Skeletal muscle satellite cell (primary cell): ENCODE measurements around the gene SH3TC1.
A peak's percentile ranks its signal among the peaks of the same experiment; 100 is the strongest.

Source experiments
- H3K27me3 ChIP-seq: 2 replicates; pipeline ENCODE4 v1.7.0; 2013; ENCODE audit warnings: low read length; ENCODE audit not compliant: control insufficient read depth, insufficient read depth
- H3K36me3 ChIP-seq: 2 replicates; pipeline ENCODE4 v1.7.0; 2013; ENCODE audit warnings: mild to moderate bottlenecking, control low read depth, low read length; ENCODE audit not compliant: insufficient read depth
- H3K4me1 ChIP-seq: 2 replicates; pipeline ENCODE4 v1.7.0; 2013; ENCODE audit warnings: low read length; ENCODE audit not compliant: control insufficient read depth, insufficient read depth
- H3K4me2 ChIP-seq: 2 replicates; pipeline ENCODE4 v1.7.0; 2013; ENCODE audit warnings: mild to moderate bottlenecking, low read length
- H3K4me3 ChIP-seq: 2 replicates; pipeline ENCODE4 v1.7.0; 2013; ENCODE audit warnings: low read length
- H3K9ac ChIP-seq: 2 replicates; pipeline ENCODE4 v1.7.0; 2013; ENCODE audit warnings: mild to moderate bottlenecking, low read depth, low read length, moderate library complexity
- H3K9me3 ChIP-seq: replicated peaks from 2 replicates; pipeline ENCODE4 v1.7.0; 2013; ENCODE audit warnings: mild to moderate bottlenecking, control low read depth, low read length

SH3TC1 gene

DNA sequence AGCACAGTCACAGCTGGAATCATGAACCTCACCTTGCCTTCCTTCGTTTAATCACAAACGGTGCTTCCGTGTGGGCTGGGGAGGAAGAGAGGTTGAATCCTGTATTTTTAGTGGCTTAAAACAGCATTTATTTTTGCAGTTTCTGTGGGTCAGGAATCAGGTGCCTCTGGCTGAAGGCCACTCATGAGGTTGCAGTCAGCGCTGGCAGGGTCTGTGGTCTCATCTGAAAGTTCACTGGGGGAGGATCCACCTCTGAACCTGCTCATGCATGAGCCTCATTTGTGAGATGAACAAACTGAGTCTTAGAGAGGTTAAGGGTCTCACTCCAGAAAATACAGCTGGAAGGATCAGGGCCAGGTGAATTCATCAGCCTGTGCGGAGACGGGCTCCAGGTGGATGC is 23.4 kb upstream of the SH3TC1 start:
- Histone ChIP-seq H3K27me3 (peaks cover 38% of the 10 kb centered on the region), H3K9me3 (no peaks in the 10 kb centered on the region), H3K4me2 (no peak overlapping the region), H3K36me3 (no peaks in the 10 kb centered on the region), H3K4me1 (no peaks in the 10 kb centered on the region), H3K9ac (no peak overlapping the region), H3K4me3 (no peak overlapping the region)

DNA sequence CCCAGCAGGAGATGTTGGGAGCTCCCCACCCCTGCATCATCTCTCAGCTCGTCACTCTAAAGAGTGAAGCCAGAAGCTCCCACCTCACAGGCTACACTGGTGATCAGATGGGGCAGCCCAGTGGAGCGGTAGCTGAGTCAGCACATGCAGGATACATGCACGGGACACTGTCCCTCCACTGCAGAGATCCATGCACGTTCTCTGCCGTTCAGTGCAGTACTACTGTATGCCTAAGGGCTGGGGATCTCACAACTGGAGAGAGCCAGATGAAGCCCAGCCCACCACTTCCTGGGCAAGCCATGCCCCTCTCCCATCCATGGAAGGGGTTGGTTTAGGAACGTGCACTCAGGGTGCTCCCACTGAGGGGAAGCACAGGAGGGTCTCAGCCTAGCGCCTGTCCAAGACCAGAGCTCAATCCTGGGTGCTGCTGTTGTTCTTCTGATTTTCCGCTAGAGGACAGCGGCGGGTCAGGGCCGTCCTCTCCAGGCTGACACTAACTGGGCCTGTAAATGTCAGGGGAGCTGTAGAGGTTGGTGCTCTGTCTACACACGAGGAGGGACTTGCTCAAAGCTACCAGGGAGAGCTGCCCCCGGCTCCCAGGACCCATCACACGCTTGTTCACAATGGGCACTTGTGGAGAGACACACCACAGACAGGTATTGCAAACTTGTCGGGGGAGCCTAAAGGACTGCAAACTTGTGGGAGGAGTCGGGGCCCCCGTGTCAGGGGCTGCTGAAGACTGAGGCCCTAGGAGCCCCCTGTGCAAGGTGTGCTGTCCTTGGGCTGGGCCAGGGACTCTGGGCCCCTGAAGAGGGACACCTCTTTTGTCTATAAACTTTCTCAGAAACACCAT is 22.3 kb upstream of the SH3TC1 start:
- H3K4me3 ChIP-seq: no peak overlapping the region
- peaks cover 31% of the 10 kb centered on the region for H3K27me3 ChIP-seq
- H3K4me2 ChIP-seq: no peak overlapping the region
- no peak overlapping the region for H3K9ac ChIP-seq
- no peaks in the 10 kb centered on the region for H3K36me3 ChIP-seq
- no peaks in the 10 kb centered on the region for H3K9me3 ChIP-seq
- H3K4me1 ChIP-seq: no peaks in the 10 kb centered on the region

DNA sequence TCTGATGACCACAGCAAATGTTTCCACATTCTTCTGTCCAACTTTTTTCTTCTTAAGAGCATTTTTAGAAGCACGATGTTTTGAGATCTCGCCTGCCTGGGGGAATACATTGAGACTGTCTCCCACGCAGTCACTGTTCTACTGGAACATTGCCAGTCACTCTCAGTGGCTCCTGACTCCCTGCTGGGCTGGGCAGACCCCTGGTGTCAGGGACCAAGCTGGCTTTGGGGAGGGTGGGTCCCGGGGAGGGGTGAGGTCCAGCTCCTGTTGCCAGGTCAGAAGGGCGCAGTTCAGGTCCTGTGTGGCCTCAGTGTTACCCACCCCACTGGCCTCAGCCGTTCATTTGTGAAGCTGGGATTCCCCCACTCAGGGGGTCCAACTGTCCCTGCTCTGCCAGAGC is 21.5 kb upstream of the SH3TC1 start:
- Histone ChIP-seq H3K27me3 (peaks cover 23% of the 10 kb centered on the region), H3K4me1 (peaks cover 3% of the 10 kb centered on the region), H3K9ac (no peak overlapping the region), H3K9me3 (no peaks in the 10 kb centered on the region), H3K4me2 (no peak overlapping the region), H3K4me3 (no peak overlapping the region), H3K36me3 (no peaks in the 10 kb centered on the region)

DNA sequence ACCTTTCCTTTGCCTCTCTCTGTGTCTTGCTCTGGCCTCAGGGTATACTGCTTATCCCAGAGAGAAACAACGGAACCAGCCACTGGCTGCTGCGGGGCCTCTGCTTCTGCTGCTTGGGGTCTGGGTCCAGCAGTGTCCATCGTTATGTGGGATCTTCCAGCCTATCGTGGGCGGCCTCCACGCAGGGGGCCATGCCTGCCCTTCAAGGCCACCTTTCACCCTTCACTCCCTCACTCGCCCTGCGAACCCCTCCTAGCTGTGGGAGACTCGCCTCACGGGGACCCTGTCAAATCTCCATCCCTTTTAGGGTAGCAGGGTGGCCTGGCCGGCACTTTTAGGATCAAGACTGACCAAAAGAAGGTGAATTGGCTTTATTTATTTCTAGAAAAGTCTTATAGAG is 21.1 kb upstream of the SH3TC1 start:
- no peak overlapping the region for H3K4me3 ChIP-seq
- no peaks in the 10 kb centered on the region for H3K36me3 ChIP-seq
- H3K9ac ChIP-seq: no peak overlapping the region
- no peak overlapping the region for H3K4me2 ChIP-seq
- H3K4me1 ChIP-seq: peaks cover 7% of the 10 kb centered on the region
- peaks cover 23% of the 10 kb centered on the region for H3K27me3 ChIP-seq
- no peaks in the 10 kb centered on the region for H3K9me3 ChIP-seq

DNA sequence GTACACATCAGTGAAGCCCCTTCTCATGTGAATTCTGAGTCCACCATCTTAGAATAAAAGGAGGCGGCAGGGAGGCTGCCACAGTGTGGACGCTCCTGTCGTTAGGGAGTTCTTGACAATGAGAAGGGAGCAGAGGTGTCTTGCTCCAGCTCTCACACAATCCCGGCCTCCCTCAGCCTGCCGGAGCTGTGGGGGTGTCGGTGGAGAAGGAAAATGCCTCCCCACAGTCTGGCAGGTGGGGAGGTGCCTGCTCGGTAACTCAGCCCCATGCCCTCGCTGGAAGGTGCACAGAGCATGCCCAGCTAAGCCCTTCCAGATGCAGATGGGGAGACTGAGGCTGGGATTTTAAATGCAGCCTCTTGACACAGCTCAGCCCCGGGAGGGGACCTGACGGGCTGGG is 20.0 kb upstream of the SH3TC1 start:
- Histone ChIP-seq H3K9me3 (no peaks in the 10 kb centered on the region), H3K36me3 (no peaks in the 10 kb centered on the region), H3K4me1 (peaks cover 18% of the 10 kb centered on the region), H3K4me3 (no peak overlapping the region), H3K27me3 (peaks cover 23% of the 10 kb centered on the region), H3K4me2 (no peak overlapping the region), H3K9ac (no peak overlapping the region)

DNA sequence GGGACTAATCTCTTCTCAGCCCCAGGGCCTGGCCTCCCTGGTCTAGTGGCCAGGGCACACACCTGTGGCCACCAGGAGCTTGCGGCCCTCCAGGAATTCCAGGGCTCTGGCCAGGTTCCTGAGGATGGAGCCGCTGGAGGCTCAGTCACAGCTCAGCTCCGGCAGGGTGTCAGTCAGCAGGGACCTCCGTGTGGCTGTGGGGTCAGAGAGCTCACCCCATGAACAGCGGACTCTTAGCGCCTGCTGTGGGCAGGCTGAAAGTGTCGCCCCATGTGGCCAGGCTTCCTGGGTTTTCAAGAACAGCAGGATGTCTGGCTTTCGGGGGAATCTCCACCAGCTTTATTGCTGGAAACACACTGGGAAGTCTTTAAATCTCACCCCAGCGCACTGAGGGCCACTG is 19.3 kb upstream of the SH3TC1 start:
- Histone ChIP-seq H3K4me1 (peaks cover 24% of the 10 kb centered on the region), H3K9ac (no peak overlapping the region), H3K4me2 (no peak overlapping the region), H3K4me3 (no peak overlapping the region), H3K9me3 (no peaks in the 10 kb centered on the region), H3K36me3 (no peaks in the 10 kb centered on the region), H3K27me3 (peaks cover 18% of the 10 kb centered on the region)

DNA sequence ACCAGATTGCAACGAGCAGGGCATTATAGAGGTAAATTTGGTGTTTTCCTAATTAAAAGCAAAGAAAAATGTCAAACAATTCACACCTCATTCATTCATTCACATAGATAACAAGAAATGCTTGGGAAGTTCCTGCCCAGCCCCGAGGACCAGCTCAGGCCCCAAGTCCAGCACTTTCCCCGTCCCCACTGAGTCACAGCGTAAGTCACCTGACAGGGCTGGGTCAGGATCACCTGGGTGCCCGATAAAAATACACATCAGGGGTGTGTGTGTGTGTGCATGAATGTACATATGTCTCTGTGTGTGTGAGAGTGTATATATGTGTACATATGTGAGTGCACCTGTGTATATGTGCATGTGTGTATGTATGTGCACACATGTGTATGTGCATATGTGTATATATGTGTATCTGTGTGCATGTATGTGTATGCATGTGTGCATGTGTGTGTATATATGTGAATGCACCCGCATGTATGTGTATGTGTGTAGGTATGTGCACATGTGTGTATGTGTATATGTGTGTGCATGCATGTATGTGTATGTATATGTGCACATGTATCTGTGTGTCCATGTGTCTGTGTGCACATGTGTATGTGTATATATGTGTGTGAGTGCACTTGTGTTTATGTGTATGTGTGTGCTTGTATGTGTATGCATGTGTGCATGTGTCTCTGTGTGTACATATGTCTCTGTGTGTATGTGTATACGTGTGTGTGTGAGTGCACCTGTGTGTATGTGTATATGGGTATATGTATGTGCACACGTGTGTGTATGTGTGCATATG is 18.6 kb upstream of the SH3TC1 start:
- Histone ChIP-seq H3K27me3 (peaks cover 12% of the 10 kb centered on the region), H3K4me3 (no peak overlapping the region), H3K9ac (no peak overlapping the region), H3K4me1 (peaks cover 30% of the 10 kb centered on the region), H3K4me2 (no peak overlapping the region), H3K9me3 (no peaks in the 10 kb centered on the region), H3K36me3 (no peaks in the 10 kb centered on the region)

DNA sequence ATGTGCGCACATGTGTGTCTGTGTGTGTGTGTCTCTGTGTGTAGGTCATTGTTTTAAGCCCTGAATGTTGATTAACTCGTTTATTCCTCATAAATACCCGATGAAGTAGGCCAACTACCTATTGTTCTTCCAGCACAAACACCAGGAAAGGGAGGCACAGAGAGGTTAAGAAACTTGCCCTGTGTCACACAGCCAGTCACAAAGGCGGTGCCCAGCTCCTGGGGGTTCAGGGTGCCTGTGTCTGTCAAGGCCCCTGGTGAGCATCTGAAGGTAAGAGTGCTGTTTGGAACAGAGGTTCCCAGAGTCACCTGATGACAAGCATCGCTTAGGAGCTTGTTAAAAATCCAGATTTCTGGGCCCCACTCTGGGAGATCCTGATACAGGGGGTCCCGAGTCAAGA is 18.0 kb upstream of the SH3TC1 start:
- H3K4me2 ChIP-seq: no peak overlapping the region
- H3K9me3 ChIP-seq: no peaks in the 10 kb centered on the region
- H3K4me1 ChIP-seq: peaks cover 37% of the 10 kb centered on the region
- H3K4me3 ChIP-seq: no peak overlapping the region
- H3K9ac ChIP-seq: no peak overlapping the region
- peaks cover 6% of the 10 kb centered on the region for H3K27me3 ChIP-seq
- H3K36me3 ChIP-seq: no peaks in the 10 kb centered on the region

DNA sequence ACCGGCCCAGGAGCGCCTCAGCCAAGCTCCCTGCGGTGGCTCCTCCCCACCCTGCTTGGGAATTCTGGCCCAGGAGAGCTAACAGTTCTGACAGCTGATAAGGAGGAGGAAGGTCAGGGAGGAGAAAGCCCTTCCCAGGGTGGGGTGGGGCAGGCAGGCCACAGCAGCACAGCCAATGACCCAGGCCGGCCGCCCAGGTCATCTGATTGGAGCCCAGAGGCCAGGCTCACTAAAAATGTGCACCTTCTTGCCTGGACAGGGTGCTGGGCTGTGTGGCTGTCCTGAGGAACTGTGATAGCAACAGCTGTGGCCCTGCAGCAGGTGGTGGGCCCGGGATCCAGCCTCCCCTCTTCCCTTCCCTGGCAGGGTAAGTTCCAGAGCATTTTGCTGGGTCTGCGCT is 17.2 kb upstream of the SH3TC1 start:
- Histone ChIP-seq H3K36me3 (no peaks in the 10 kb centered on the region), H3K27me3 (no peaks in the 10 kb centered on the region), H3K4me1 (peaks cover 37% of the 10 kb centered on the region), H3K9ac (no peak overlapping the region), H3K4me3 (no peak overlapping the region), H3K4me2 (no peak overlapping the region), H3K9me3 (no peaks in the 10 kb centered on the region)

DNA sequence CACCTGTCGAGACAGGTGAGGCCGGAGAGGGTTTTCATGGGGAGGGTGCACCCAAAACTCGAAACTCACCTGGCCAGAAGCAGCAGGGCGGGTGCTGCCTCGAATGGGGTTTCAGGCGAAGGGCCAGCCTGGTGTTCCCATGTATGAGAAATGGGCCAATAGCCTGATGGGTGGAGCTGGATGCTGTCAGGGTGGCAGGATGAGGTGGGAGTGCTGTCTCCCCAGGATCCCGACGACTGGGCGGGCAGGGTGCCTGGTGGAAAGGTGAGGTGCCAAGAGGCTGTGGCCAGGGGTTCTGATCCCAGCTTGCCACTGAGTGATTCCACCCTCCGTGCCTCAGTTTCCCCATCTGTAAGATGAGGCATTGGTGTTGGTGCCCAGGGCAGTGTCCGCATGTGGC is 16.8 kb upstream of the SH3TC1 start:
- no peaks in the 10 kb centered on the region for H3K27me3 ChIP-seq
- no peak overlapping the region for H3K9ac ChIP-seq
- H3K9me3 ChIP-seq: no peaks in the 10 kb centered on the region
- H3K36me3 ChIP-seq: no peaks in the 10 kb centered on the region
- no peak overlapping the region for H3K4me2 ChIP-seq
- peaks cover 37% of the 10 kb centered on the region for H3K4me1 ChIP-seq
- no peak overlapping the region for H3K4me3 ChIP-seq

DNA sequence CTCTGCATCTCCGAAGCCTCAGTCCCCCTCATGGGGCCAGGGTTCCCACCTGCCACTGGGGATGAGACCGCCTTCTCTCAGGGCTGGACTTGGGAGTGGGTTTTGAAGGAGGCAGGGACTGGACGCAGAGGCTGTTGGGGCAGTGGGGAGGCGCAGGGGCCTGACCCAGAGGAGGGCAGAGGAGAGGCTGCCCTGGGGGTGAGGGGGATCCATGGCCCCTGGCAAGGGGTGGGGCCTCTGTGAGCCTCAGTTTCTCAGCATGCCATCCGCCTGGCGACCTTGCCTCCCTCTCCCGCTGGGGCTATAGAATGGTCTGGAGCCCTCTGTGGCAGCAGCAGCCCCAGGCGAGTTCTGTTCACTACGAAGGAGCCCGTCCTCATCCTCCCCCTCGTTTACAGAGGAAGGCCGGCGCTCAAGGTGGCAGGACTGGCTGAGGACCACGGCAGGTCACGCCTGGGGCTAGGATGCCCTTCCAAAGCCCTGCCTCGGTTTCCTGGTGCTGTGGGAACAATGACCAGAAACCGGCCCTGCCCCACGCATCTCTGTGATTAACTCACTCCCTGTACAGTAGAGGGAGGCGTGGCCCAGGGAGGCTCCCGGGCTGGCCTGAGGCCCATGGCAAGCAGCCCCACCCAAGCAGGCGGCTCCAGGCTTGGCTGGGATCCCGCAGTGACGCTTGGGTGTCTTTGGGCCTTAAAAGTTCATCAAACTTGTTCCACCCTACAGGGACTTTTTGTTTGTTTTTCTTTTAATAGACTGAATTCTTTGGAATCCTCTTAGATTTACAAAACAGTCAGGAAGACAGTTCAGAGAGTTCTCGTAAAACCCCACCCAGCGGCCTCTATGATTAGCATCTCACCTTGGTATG is 16.0 kb upstream of the SH3TC1 start:
- peaks cover 41% of the 10 kb centered on the region for H3K4me1 ChIP-seq
- H3K9me3 ChIP-seq: no peaks in the 10 kb centered on the region
- no peaks in the 10 kb centered on the region for H3K27me3 ChIP-seq
- H3K36me3 ChIP-seq: no peaks in the 10 kb centered on the region
- H3K4me3 ChIP-seq: no peak overlapping the region
- H3K9ac ChIP-seq: no peak overlapping the region
- H3K4me2 ChIP-seq: peak overlapping the region; percentile 28
